GM19328 (cell line): ENCODE data around the gene NEK11.

ENCODE experiments used
- ATAC-seq: cut with Tn5 transposase; IDR thresholded peaks from one replicate; pipeline ENCODE4 v1.9.1; 2021; ENCODE audit warnings: mild to moderate bottlenecking, moderate library complexity; ENCODE audit not compliant: unreplicated experiment

The NEK11 gene

DNA sequence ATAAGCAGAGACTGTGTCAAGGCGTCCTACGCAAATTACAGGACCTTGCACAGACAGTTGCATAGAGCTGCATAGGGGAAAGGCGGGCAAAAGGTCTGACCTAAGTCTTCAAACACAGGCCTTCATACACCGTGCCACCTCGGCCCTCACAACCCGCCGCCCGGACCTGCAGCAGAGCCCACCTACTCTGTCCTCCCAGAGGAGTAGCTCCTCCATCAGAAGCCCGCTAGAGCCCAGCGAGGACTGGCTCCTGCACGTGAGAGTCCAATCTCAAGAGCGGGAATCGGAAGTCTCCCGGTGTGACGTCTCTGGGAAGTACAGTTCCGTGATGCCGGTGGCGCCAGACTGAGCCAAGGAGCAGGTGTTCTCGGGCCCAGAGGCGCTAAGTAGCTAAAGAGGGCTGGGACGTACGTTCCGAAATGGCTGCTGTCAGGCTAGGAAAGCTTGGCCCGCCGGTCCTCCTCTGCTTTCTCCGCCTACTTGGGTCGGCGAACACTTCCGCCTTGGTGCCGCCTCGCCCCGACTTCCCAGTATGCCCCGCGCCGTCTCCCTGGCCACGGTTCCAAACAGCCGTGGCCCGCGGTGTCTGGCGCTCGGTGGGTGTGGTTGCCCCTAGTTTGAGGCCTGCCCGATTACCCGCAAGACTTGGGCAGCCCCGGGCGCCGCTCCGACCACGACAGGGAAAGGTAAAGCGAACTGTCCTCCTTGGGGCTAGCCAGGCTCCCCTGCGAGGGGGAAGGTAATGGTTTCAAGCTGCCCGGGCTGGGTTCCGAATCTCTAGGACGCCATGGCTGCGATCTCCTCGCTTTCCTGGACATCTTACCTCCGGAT lies at the start of gene NEK11, which contains the start of gene ASTE1:
Gene NEK11 (plus strand): TSS at position 557 of the 831 bp plus-strand sequence. CDS start 2,832 bp downstream, outside the sequence.
Gene ASTE1 (minus strand): TSS at position 505 of the 831 bp plus-strand sequence. CDS start 1,519 bp downstream, outside the sequence.
- peak; percentile 99 for ATAC-seq

- no peak for ATAC-seq
Observed at GRCh38 chr3:130979117-130979516, 47.6 kb upstream of the NEK11 start.

DNA sequence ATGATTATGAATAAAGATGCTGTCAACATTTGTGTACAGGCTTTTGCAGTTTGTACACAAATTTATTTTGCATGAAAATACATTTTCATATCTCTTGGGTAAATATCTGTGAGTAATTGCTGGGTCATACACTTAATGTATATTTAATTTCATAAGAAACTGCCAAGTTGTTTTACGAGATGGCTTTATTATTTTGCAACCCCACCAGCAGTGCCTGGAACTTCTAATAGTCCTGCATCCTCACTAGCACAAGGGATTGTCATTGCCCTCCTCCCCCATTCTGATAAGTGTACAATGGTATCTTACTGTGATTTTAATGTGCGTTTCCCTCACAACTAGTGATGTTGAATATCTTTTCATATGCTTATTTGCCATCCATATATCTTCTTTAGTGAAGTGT lies 45.2 kb upstream of the NEK11 start:
- no peak for ATAC-seq

GRCh38 chr3:130990282-130990681 lies 36.4 kb upstream of the NEK11 start:
- ATAC-seq, result no peak

- no peak for ATAC-seq
Observed at GRCh38 chr3:130991126-130991525, 35.6 kb upstream of the NEK11 start.

GRCh38 chr3:130992344-130992743 lies 34.3 kb upstream of the NEK11 start:
- ATAC-seq, result no peak

GRCh38 chr3:130997289-130997688 lies 29.4 kb upstream of the NEK11 start:
- no peak for ATAC-seq

GRCh38 chr3:131001071-131001470 lies 25.6 kb upstream of the NEK11 start:
- no peak for ATAC-seq

GRCh38 chr3:131004603-131005002 lies 22.1 kb upstream of the NEK11 start:
- ATAC-seq, result no peak

GRCh38 chr3:131007256-131007655 lies 19.4 kb upstream of the NEK11 start:
- no peak for ATAC-seq

DNA sequence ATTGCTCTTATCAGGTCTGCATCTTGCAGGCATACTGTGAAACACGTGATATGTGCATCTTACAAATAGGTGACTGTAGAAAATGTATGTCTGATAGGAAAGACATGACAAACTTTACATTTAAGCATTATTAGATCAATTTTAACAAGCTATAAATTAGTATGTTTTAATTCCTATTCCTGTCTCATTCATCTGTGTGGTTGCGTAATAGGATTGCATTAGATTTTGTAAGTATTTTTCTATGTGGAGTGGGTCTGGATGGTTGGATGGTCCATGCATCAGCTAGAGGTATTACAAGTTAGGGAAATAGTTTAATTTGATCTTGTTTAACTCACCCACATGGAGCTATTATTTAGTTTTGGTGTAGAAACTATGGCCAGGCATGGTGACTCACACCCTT lies 18.9 kb upstream of the NEK11 start:
- ATAC-seq, result no peak

DNA sequence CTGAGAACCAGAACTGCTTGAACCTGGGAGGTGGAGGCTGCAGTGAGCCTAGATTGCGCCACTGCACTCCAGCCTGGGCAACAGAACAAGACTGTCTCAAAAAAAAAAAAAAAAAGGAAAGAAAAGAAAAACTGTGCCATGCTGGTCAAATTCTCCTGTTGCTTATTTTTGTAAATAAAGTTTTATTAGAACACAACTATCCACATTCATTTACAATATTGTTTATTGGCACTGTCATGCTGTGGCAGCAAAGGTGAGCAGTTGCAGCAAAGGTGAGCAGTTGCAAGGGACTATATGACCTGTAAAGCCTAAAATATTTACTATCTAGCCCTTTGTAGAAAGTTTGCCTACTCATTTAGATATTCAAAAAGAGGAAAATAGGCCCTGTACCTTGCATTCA lies 18.4 kb upstream of the NEK11 start:
- ATAC-seq, result no peak

GRCh38 chr3:131009698-131010097 lies 17.0 kb upstream of the NEK11 start:
- ATAC-seq, result no peak

- no peak for ATAC-seq
Observed at GRCh38 chr3:131018970-131019369, 7.7 kb upstream of the NEK11 start.

GRCh38 chr3:131020122-131020693 lies 6.5 kb upstream of the NEK11 start:
- no peak for ATAC-seq

- no peak for ATAC-seq
Observed at GRCh38 chr3:131025539-131025938, 1.1 kb upstream of the NEK11 start.

- no peak for ATAC-seq
Observed at GRCh38 chr3:131028844-131029243, 2.2 kb downstream of the NEK11 start.

DNA sequence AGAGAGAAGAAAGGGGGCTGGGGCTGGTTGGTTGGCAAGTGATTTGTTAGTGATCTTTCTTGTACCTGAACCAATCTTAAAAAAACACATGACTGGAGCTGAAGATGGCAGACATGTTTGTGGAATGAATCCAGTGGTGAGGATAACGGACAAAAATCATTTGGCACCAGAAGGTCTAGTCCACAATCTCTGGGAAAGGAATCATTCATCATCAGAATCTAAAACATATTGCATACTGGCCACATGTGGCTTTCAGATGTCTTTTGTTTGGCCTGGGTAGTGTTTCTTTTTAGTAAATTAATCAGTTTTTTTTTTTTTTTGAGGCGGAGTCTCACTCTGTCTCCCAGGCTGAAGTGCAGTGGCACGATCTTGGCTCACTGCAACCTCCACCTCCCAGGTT lies 5.0 kb downstream of the NEK11 start:
- no peak for ATAC-seq

- no peak for ATAC-seq
Observed at GRCh38 chr3:131033480-131034080, 6.9 kb downstream of the NEK11 start.

DNA sequence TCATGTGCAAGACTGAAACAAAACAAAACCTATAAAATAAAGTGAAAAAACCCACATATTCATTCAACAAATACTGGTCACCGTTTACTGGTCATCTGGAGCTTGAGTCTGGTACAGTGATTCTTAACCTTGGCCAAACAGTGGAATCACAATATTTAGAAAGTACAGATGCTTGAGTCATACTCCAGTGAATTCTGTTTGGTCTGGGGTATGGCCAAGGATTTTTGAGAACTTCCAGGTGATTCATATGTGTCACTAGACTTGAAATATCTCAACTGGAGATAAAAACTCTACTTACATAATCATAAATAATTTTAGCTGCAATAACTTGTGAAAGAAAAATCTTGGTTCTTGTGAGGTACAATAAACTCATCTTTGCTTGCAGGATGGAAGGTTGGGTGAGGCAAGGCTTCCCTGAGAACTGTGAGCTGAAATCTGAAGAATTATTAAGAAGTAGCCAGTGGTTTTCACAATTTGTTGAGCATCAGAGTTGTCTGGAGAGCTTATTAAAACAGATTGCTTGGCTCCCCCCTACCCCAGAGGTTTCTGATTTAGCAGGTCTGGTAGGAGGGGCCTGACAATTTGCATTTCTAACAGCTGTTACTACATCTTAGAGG lies 9.6 kb downstream of the NEK11 start:
- no peak for ATAC-seq

- ATAC-seq, result no peak
Observed at GRCh38 chr3:131036986-131037385, 10.3 kb downstream of the NEK11 start.

GRCh38 chr3:131038326-131038725 lies 11.6 kb downstream of the NEK11 start:
- ATAC-seq, result no peak
